ENCODE measurements around the gene SDC4.
"Not testable (repeated sequence)": the region's sequence is repeated elsewhere in the genome, so short reads cannot be mapped to it uniquely, and the experiment has no call there.

Gene SDC4

DNA sequence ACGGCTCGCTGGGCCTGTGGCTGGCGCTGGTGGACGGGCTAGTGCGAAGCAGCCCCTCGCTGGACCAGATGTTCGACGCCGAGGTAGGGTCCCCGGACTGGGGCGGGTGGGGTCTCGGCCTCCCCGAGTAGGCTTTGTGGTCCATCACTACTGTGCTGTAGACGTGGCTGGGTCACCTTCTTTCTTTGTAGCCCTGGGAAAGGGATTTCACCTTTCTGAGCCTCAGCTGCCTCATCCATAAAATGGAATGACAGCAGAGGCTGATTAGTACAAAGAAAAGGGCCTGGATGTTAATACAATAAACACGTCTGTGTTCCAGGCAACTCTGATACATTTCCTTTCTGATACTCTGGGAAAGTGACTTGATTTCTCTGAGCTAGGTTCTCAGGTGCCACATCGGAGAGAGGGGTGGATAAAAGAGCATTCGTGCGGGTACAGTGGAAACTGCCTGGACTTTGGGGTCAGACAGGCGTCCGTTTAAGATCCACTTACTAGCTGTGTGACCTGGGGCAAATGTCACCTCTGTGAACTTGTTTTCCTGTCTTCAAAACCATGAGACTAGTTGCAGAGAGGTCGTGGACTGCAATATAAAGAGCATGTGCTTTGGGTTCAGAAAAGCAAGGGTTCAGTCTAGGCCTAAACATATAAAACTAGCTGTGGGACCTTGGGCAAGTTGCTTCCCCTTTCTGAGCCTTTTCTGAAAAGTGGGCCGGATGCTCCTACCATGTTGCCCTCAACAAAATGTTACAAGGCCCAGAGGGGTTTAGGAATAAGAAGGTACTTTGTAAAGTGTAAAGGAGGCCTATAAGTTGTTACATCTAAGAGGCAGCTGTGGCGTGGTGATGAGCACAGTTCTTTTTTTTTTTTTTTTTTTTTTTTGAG lies 15.6 kb upstream of the SDC4 start:
- no peak for DNase-seq

- DNase-seq, result peak; percentile 98
These were observed 14.8 kb upstream of the SDC4 start, which contains the start of gene SYS1 for GRCh38 chr20:45362804-45363610. Gene SYS1 (plus strand): TSS chr20:45363156. CDS start chr20:45363532, 376 bp downstream.

DNA sequence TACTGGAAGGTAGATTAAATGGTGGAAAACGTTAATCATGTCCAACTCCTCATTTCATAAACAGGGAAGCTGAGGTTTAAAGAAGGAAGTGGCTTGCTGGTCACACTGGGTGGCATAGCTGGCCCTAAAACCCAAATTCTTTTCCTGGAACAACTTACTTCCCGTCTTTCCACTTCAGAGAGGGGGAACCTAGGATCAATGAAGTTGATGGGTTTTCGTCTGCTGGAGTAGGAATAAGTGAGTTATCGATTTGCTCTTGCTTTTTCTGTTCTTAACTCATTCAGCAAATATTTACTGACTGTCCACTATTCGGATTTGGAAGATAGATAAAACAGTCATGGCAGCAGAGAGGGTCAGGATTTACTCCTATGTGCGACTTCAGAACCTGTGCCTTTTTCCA lies 13.6 kb upstream of the SDC4 start:
- DNase-seq, result no peak

DNA sequence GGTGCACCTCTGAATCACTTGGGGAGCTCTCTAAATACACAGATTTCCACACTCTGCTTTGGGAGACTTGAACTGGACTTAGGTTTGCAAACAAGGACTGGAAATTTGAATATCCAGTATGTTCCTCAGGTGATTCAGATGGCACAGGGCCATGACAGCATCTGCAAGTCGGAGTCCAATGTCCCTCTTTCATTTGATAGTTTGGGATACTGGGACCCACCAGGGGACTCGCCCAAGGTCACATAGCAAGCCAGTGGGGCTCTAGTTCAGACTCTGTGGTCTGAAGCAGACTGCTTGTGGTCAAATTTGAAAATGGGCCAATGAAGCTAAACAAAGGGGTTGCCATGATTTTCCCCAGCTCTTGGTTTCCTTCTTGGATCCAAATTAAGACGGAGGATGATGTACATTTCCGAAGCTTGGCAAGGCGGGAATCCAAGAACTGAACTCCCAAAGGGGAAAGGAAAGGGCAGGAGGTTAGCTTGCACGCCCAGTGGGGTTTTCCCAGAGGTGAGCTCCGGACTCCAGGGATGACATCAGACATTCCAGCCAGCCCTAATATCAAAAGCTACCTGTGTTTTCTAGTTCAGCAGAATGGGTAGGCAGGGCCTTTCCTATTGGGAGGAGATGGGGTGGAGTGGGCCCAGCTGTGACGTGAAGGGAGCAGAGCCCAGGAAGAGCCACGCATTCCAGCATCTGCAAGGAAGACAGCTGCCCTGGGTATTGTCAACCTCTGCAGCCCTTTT lies 11.4 kb upstream of the SDC4 start:
- DNase-seq, result no peak

DNA sequence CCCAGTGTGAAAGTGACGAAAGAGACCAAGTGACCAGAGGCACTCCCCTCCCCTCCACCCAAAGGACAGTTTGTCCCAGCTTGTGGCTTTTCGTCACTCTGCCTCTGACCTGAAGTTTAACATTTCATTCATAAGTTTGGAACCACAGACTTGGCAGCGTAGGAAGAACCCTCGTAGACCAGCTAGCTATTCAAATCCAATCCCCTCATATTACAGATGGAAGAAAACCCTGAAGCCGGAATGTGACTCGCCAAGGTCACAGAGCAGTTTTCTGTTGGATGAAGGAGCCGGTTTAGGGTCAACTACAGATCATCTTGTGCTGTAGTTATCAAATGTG lies 10.8 kb upstream of the SDC4 start:
- no peak for DNase-seq

- DNase-seq, result no peak
These were observed 10.3 kb upstream of the SDC4 start for GRCh38 chr20:45358282-45359068.

- no peak for DNase-seq
These were observed 7.2 kb upstream of the SDC4 start for GRCh38 chr20:45355209-45356084.

- no peak for DNase-seq
These were observed 6.4 kb upstream of the SDC4 start for GRCh38 chr20:45354423-45355208.

GRCh38 chr20:45353746-45354145 lies 5.5 kb upstream of the SDC4 start:
- no peak for DNase-seq

DNA sequence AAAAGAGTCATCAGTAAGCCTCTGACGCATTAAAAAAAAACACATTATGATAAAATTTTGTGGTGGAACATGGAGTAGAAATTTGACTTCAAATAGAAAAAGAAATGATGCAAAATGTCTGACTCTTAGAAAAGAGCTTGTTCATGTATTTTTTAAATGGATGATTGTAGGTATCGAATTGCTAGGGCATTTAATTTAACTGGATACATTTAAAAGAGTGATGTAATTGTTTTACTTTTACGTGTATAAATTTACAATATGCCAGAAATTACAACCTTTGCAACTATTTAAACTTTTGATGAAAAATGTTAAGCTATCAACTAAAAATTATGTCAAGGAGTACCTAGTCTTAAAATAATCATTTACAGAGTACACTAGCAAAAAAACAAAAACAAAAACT lies 4.5 kb upstream of the SDC4 start:
- no peak for DNase-seq

- DNase-seq, result not testable (repeated sequence)
These were observed 2.6 kb upstream of the SDC4 start for GRCh38 chr20:45350795-45351194.

DNA sequence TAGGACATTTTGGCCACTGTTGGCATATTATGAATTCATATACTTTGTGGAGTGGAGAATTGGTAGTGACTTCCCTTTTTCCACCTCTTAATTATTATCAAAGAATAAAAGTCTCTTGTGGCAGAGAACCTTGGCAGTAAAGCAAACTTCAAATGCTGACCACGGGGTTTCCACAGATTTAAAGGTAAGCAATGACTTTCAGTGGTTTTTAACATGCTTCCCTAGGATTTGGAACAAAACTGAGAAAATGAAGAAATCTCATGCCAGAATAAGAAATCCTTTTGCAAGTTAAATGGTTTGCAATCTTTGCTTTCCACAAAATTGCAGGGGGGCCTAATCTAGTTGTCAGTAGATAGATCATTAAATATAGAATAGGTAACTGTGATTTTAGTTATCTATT lies 2.0 kb upstream of the SDC4 start:
- no peak for DNase-seq

DNA sequence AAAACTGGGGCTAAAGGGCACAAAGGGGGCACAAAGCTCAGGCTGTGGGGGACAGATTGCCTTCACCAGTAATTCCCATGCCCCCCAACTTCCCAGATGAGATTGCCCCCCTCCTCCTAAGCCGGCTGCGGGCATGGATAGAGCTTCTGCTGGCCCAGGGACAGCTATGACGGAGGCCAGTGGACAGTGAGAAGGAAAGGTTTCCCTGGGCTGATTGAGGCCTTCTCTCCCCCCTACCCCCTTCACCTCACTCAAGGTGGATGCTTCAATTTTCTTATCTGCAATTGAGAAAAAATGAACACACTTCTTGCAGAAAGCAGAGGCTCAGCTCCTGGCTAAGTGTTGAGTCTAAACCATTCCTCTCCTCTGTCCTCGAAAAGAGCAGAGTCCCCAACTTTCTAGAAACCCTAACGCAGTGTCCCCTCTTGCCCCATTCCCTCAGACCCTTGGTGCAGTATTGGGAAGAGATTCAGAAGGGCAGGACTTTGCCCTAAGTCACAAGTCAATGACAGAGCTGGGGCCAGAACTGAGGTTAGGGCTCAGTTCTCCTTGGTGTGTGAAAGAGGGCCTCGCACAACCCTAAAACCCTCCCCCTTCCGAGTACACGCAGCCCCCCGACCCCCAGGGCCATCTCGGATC lies 808 bp downstream of the SDC4 start:
- no peak for DNase-seq

- no peak for DNase-seq
These were observed 1.4 kb downstream of the SDC4 start for GRCh38 chr20:45346851-45347250.

- no peak for DNase-seq
These were observed 1.9 kb downstream of the SDC4 start for GRCh38 chr20:45346291-45346718.

GRCh38 chr20:45345104-45345936 lies 2.9 kb downstream of the SDC4 start:
- DNase-seq, result no peak

GRCh38 chr20:45344168-45344860 lies 3.9 kb downstream of the SDC4 start:
- no peak for DNase-seq

- DNase-seq, result no peak
These were observed 4.6 kb downstream of the SDC4 start for GRCh38 chr20:45343532-45344167.
